GM18867 (cell line): Measurements from ENCODE around the gene TIGAR.
A peak's percentile ranks its signal among the peaks of the same experiment; 100 is the strongest.

Experiments used
- ATAC-seq: cut with Tn5 transposase; IDR thresholded peaks from one replicate; pipeline ENCODE4 v1.9.1; 2021; ENCODE audit warnings: mild to moderate bottlenecking, moderate library complexity; ENCODE audit not compliant: unreplicated experiment

The TIGAR gene

DNA sequence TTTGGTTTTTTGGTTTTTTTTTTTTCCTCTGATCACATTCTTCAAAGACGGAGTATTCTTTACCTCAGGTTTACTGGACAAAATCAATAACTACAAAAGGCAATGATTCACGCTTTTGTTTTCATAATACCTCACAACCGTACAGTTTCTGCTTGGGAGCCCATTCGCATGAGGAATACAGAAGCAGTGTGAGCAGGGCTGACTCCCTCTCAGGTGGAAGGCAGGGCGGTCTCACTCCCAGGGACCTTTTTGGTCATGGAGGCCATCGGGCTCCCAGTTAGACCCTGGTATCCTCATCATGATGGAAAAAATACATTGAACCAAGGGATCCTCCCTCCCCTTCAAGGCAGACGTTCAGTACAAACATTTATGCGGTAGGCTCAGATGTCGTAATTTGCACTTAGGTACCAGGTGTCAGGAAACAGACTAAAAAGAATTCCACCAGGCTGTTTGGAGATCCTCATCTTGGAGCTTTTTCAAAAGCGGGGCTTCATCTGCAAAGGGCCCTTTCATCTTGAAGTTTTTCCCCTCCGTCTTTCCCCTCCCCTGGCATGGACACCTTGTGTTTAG, 19.0 kb upstream of the TIGAR start:
- no peak for ATAC-seq

DNA sequence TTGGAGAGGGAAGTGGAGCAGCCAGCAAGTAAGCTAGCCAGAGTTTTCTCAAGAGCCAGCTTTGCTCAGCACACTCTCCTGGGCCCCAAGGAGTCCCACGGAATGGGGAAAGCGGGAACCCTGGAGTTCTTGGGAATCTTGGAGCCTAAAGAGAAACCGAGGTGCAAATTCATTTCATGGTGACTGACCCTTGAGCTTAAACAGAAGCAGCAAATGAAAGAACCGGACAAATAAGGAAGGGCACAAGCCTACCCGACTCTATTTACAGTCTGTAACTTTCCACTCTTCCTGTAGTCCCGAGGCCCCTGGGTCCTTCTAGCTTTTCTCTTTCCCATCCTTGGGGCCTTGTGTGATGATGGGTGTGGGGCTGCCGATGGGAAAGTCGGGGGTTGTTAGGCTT, 18.1 kb upstream of the TIGAR start:
- ATAC-seq = no peak

DNA sequence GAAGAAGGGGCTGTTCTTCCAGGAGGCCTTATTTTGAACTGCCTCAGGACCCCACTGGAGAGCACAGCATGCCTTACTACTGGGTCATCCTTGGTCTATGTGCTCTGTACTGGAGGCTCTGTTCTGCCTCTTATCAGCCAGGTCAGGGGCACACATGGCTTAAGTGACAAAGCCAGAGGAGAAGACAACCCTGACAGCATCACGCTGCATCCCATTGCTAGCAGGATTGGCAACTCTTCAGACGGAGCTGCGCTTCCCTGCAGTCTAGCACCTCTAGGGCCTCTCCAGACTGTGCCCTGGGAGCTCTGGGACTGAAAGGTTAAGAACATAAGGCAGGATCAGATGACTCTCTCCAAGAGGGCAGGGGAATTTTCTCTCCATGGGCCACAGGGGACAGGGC, 17.3 kb upstream of the TIGAR start:
- ATAC-seq = no peak

DNA sequence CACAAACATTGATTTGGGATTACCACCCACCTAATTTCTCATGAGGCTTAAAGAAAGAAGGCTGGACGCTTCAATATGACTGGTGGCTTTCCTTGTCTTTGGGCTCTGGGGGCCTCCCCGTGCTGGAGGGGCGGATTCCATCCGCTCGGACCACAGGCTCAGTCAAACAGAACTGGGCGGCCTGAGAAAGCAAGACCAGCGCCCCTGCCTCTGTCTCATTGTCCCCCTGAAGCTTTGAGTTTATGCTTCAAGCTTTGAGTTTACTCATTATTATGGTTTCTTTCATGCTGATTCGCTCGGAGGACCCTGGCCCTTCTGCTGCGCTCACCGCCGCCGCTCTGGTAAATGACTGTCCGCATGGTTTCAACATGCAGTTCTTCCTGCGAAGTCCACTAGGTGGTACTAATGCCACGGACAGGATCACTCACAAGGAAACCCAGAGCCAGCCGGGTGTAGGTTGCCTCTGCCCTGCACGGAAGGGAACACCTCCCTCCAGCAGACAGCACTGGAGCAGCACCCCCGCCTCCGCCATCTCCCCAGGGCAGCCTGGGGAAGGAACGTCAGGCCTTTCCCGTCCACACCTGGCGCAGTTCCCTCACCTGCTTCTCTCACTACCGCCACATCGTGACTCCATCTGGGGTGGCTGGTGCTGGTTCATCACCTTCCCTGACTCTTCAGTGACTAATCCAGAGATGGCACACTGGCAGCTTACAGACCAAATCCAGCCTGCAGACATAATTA, 13.2 kb upstream of the TIGAR start:
- ATAC-seq = no peak

DNA sequence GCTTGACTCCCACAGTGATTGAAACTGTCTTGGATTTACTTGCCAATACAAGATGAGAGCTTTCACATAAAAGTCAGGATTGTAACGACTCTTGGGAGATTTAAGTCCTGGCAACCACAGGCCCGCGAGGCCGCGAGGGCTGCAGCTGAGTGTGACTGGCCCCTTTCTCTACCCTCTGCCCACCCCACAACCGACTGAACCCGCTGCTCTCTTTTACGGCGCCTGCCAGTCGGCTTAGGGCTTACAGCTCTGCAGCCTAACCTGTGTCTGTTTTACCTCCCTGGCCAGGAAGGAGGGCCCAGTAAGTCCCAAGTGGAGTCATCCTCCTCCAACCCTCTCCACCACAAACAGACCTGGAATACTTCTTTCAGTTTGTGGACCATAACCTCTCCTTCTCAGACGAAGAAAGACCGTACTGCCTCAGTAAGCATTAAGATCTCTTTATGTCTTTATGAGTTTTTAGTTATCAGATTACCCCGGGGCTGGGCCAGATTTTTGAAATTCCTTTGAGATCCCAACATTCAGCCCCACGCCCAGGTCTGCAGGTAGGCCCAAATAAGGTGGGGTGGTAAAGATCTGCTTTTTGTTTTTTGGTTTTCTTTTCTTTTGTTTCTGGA, 12.6 kb upstream of the TIGAR start:
- no peak for ATAC-seq

DNA sequence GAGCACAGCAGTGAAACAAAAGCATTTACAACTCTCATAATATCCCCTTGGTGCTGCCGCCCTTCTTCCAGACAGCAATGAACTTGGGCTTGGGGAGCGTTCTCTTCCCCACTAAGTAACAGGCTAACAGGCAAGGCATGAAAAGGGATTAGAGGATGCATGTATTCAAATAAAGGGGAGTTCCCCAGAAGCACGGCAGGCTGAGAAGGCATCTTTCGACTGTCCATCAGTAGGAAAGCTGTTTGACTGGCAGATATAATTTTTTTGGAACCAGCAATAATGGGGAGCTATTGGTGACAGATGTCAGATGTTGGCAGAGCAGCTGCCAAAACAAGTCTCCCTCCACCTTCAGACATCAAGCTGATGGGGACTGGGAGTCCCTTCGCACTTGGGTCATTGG, 9.2 kb upstream of the TIGAR start:
- ATAC-seq = no peak

DNA sequence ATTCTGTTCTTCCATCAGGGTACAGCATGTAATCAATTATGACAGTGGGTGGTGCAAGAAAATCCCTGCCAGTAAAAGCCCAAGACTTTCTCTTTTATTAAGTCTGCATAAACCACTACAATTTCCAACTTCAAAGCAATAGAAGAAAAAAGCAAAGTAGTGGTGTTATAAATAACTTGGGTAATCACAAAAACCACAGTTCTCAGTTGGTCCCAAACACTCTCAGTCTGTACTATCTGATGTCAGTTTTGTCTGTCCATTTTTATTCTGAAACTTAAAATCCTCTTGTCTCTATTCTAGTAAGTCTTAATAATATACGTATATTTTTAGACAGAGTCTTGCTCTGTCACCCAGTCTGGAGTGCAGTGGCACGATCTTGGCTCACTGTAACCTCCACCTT, 8.8 kb upstream of the TIGAR start:
- ATAC-seq = no peak

DNA sequence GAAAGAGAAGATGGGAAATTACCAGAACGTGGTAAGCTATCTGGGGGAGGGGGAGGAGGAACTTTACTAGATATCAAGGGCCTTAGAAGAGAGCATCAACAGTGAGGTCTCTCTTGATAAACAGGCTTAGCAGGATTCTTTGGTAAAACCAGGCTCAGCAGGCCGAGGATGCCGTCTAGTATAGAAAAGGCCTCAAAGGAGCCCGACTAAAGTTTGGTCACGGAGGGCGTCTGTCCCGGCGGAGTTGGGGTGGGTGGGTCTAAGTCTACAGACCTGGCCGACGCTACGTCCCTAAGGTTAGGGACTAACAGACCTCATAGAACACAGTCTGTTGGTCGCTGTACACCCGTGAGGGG, 538 bp upstream of the TIGAR start:
- ATAC-seq = peak; percentile 34

DNA sequence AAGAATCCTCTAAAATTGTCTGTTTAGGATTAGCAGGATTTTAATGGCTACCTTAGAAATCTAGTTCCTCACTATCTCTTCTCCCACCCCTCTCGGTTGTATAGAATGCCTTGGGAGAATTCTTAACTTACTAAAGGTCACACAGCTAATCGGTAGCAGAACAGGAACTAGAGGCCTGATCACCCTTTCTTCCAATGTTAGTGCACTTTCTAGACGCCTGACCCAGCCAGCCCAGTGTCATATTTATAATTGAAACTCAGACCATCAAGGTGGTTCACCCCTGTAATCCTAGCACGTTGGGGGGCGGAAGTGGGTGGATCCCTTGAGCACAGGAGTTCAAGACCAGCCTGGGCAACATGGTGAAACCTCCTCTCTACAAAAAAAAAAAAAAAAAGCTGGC, 1.7 kb downstream of the TIGAR start:
- ATAC-seq = no peak

DNA sequence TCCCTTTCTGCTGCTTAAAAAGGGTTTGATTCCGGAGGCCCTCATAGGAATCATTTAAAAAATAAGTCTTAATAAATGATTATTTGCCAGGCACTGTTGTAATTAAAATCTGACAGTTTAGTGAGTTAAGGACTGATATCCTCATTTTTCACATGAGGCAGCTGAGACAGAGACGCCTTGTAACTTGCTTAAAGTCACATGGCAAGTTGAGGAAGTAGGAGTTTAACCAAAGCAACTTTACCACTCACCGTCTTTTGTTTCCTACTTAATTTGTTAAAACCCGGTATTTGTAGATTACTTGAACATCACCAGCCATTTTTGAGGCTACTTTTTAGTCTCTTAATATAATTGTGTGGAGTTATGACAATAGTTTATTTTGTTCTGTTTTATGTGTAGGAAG, 2.4 kb downstream of the TIGAR start:
- ATAC-seq = no peak

DNA sequence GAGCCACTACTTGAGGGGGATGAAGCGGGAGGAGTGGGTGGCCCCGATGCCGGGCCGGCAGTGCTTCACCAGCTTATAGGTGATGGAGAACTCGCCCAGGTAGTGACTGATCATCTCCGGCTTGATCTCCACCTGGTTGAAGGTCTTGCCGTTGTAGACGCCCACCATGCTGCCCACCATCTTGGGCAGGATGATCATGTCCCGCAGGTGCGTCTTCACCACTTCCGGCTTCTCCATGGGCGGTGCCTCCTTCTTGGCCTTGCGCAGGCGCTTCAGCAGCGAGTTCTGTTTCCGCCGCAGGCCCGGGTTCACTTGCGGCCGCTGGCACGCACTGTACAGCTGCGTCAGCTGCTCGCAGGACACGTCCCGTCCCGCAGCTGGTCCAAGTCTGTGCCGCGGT, 3.4 kb downstream of the TIGAR start:
- no peak for ATAC-seq

DNA sequence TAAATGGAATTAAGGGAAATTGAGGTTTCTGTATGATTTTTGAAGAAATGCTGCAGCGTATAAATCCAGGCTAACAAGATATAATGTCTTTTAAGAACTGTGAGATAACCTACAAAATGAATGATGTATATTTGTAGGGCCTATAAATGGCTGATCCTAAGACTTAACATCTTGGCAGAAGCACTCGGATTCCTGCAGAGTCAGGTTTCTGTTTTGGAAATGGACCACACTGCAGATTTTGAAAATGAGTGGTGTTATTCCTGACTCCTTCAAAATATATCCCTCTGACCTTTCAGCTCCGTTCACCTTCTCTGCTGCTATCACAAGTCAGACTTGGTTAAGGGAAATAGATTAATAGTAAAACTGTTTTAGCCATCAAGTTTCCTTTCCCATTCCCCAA, 5.0 kb downstream of the TIGAR start:
- no peak for ATAC-seq

DNA sequence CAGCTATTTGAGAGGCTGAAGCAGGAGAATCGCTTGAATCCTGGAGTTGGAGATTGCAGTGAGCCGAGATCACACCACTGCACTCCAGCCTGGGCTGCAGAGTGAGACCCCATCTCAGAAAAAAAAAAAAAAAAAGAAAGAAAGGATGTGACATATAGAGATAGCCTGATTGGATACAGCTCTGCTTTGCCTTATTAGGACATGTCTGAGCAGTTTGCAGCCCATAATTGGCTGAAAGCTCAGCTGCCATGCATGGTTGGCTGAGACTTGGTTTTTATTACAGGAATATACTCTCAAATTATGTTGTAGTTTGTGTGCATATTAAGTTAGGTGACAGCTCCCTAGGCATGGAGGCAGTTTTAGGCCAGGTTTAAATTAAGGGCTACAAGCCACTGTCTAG, 6.3 kb downstream of the TIGAR start:
- no peak for ATAC-seq

DNA sequence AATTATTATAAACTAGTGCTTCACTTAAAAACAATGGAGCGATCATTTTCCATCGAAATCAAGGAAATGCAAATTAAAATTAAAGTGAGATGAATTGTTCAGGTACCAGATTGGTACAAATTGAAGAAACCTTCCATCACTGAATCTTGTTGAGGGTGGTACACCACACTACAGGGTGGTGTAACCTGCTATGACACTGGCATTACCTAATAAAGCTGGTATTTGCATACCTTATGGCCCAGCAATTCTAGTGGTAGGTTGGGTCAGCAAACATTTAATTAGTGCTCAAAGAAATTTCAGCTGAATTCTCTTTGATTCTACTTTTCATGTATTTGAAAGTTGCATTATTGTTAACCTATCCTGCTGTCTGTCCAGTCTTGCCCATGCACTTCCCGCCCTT, 9.2 kb downstream of the TIGAR start:
- ATAC-seq = no peak

DNA sequence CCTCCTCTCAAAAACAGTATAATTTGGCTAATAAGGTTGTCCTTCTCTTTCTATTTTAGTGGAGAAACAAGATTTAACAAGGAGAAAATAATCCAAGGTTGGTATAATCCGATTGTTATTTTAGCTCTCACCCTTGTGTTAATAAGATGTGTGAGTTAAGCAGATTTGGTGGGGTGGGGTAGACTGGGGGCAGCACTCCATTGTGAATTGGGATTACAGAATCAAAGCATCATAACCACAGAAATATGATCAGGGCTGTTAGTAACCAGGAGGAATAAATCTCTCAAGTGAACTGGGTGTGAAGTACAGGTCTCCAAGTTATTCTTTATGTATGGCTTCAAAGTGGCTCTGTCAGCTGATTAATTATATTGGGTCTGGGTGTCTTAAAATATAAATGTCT, 10.2 kb downstream of the TIGAR start:
- no peak for ATAC-seq

DNA sequence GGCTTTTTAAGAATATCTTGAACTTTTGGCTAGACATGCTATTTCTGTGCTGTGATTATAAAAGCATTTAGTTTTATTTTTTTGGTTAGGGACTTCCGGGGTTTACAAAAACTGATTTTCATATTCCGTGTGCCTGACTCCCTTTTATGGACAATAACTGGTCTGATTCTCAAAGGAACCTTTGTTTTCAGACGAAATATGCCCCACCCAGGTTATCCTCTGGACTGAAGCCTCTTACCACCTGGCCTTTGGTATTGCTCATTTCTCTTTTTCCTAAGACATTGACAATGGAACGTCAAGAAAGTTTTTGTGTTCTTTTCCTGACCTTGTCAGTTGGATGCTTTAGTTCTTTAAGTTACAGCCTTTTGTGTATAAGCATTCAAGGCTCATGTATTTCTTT, 10.8 kb downstream of the TIGAR start:
- ATAC-seq = no peak

DNA sequence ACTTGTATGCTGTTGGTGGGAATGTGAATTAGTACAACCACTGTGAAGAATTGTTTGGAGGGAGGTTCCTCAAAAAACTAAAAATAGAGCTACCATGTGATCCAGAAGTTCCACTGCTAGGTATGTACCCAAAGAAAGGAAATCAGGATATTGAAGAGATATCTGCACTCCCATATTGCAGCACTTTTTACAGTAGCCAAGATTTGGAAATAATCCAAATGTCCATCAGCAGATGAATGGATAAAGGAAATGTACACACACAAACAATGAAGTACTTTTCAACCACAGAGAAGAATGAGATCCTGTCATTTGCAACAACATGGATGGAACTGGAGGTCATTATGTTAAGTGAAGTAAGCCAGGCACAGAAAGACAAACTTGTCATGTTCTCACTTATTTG, 25.9 kb downstream of the TIGAR start:
- no peak for ATAC-seq

DNA sequence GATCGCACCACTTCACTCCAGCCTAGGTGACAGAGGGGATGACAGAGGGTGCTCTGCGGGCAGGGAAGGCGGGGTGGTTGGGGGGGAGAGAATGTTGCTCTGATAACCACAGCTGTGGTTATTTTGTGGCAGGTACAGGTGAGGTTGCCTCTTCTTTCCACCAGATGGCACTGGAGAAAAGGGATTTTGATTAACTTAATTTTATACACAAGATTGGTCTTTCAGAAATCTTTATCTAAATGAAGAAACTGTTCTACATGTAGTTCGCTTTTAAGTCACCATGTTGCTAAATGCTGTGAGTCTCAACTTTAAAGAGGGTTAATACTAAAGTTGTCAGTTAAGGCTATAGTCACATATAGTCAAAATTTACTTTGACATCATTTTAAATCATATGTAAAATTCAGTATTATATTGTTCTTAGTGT, 32.8 kb downstream of the TIGAR start:
- no peak for ATAC-seq

DNA sequence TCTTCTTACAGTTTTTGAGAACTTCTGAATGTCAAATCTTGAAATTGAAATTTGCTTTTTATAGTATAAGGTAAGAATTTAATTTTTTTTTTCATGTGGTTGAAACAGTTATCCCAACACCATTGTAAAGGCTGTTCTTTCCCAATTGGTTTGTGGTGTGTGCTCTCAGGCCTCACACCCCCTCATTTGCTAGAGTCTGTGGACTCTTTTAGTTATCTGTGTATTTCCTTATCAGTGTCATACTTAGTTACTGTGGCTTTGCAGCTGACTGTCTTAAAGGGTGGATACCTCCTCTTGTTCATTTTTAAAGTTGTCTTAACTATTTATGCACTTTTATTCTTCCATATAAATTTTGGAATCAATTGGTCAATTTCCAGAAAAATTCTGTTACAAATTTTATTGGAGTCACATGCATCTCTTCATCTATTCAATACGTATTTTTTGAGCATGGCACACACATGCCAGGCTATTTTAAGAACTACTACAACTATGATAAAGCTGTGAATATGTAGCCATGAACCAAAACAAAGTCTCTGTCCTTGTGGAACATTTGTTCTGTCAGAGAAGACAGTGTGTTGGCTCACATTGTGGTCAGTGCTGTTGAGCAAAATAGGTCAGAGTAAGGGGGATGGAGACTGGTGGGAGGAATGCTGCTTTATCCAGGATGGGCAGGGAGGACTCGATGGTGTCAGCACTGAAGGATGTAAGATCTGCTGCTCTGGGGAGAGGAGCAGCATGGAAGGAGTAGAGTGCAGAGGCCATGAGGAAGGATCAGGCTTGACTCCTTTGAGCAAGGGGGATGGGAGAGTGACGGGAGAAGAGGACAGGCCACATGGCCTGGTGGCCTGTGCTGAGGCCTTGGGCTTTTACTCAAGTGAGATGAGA, 34.4 kb downstream of the TIGAR start:
- no peak for ATAC-seq

DNA sequence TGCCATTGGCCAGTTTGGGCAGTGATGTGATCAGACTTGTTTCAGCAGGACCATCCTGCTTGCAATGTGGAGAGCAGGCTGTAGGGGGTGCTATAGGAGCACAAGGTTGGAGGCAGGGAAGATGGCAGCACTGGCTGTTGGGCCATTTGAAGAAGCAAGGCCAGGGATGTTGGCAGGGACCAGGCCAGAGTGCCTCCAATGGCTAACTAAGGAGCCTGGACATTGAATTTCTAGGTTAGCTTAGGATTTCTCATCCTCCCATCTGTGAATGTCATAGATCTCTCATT, 35.0 kb downstream of the TIGAR start:
- ATAC-seq = no peak

DNA sequence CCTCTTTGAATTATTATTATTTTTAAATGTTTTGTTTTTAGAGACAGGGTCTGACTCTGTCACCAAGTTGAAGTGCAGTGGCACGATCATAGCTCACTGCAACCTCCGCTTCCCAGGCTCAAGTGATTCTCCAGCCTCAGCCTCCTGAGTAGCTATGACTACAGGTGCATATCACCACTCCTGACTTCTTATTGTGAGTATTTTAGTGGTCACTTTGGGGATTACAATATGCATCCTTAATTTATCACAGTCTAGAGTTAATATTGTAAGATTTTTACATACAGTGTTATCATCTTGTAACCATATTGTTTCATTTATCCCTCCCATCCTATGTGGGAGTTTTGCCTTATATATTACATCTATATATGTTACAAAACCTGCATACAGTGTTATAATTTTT, 45.1 kb downstream of the TIGAR start:
- no peak for ATAC-seq

DNA sequence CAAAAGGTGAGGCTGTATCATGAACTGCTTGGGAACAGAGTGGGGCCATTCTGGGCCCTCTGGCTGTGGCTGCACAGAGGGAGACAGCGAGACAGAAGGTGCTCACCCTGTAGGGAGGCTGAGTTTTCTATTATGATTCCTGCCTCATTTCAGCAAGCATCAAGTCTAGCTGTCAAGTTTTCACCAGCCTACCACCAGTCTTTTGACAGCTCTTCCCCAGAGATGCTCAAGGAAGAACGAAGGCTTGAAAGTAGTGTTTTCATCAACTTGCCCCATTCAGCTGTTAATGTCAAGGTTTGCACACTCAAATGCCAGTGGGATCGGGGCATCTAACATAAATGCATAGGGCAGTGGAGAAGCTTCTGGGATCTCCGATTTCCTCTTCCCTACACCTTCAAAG, 48.5 kb downstream of the TIGAR start:
- no peak for ATAC-seq
